Measurements from ENCODE around the gene KDM4C. TPM values are rescaled to one million over a fixed set of nuclear protein-coding genes. Genes with fewer than 3 reads are reported as not detected.

Gene KDM4C
- total RNA-seq, 1 donor from 2014 or later = 18.2 TPM

DNA sequence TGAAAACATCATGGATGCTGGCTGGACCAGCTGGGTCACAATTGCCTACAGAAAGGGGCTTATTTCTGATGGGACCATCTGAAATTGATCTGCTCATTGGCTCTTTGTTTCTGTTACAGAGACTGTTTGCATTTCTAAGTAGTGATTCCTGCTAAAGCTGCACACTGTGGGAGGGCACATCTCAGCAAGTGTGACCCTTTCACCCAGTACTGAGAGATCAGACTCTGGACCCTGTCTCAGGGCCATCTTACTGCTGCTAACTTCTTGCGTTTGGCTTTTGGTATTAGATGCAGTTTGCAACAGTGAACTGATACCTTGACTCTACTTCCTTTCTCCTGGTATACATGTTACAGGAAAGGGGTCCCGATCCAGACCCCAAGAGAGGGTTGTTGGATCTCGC lies 24.5 kb upstream of the KDM4C start:
- Histone ChIP-seq H3K27ac (ENCODE audit: low read depth, low read length) (no peak overlapping the region), H3K9ac (ENCODE audit: low read length) (no peak overlapping the region), H3K4me1 (ENCODE audit: insufficient read depth, low read length) (no peaks in the 10 kb centered on the region), H3K27me3 (ENCODE audit: insufficient read depth, low read length) (no peaks in the 10 kb centered on the region), H3K79me2 (ENCODE audit: insufficient read depth, low read length) (no peaks in the 10 kb centered on the region), H3K4me3 (ENCODE audit: insufficient read depth, low read depth, low read length) (no peak overlapping the region), H2AFZ (ENCODE audit: low read depth, low read length) (no peak overlapping the region), H3K4me2 (ENCODE audit: low read length) (no peak overlapping the region), H3K36me3 (ENCODE audit: insufficient read depth, low read length) (no peaks in the 10 kb centered on the region), H4K20me1 (ENCODE audit: insufficient read depth, low read length) (no peaks in the 10 kb centered on the region), H3K9me3 (ENCODE audit: insufficient read depth, low read depth, low read length) (no peaks in the 10 kb centered on the region)
- H3K27ac Mint-ChIP-seq (ENCODE audit: unreplicated experiment) = peak overlapping the region; percentile 23
- TF ChIP-seq, protein P1, sequence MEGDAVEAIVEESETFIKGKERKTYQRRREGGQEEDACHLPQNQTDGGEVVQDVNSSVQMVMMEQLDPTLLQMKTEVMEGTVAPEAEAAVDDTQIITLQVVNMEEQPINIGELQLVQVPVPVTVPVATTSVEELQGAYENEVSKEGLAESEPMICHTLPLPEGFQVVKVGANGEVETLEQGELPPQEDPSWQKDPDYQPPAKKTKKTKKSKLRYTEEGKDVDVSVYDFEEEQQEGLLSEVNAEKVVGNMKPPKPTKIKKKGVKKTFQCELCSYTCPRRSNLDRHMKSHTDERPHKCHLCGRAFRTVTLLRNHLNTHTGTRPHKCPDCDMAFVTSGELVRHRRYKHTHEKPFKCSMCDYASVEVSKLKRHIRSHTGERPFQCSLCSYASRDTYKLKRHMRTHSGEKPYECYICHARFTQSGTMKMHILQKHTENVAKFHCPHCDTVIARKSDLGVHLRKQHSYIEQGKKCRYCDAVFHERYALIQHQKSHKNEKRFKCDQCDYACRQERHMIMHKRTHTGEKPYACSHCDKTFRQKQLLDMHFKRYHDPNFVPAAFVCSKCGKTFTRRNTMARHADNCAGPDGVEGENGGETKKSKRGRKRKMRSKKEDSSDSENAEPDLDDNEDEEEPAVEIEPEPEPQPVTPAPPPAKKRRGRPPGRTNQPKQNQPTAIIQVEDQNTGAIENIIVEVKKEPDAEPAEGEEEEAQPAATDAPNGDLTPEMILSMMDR (IDR thresholded peaks at IDR 0.05; ENCODE audit: insufficient read depth, low read depth, low read length) = no peak
- TF ChIP-seq EZH2 (IDR thresholded peaks at IDR 0.05; ENCODE audit: insufficient read depth, low read length) = no peak
- no peak overlapping the region for H3K4me3 Mint-ChIP-seq (ENCODE audit: unreplicated experiment)
- H3K27me3 Mint-ChIP-seq (ENCODE audit: low read depth, unreplicated experiment) = no peaks in the 10 kb centered on the region
- peaks cover 9% of the 10 kb centered on the region for H3K9me3 Mint-ChIP-seq (ENCODE audit: unreplicated experiment)
- H3K36me3 Mint-ChIP-seq (ENCODE audit: low read depth, unreplicated experiment) = no peaks in the 10 kb centered on the region
- FAIRE-seq = no peak
- peaks cover 4% of the 10 kb centered on the region for H3K4me1 Mint-ChIP-seq (ENCODE audit: low read depth, unreplicated experiment)
- no peak for DNase-seq (ENCODE audit: low read depth)

GRCh38 chr9:6733831-6734230 lies 23.9 kb upstream of the KDM4C start:
- Histone ChIP-seq H3K27ac (ENCODE audit: low read depth, low read length) (no peak overlapping the region), H3K4me1 (ENCODE audit: insufficient read depth, low read length) (no peaks in the 10 kb centered on the region), H2AFZ (ENCODE audit: low read depth, low read length) (no peak overlapping the region), H3K27me3 (ENCODE audit: insufficient read depth, low read length) (no peaks in the 10 kb centered on the region), H3K9ac (ENCODE audit: low read length) (no peak overlapping the region), H3K4me3 (ENCODE audit: insufficient read depth, low read depth, low read length) (no peak overlapping the region), H4K20me1 (ENCODE audit: insufficient read depth, low read length) (no peaks in the 10 kb centered on the region), H3K36me3 (ENCODE audit: insufficient read depth, low read length) (no peaks in the 10 kb centered on the region), H3K79me2 (ENCODE audit: insufficient read depth, low read length) (no peaks in the 10 kb centered on the region), H3K9me3 (ENCODE audit: insufficient read depth, low read depth, low read length) (no peaks in the 10 kb centered on the region), H3K4me2 (ENCODE audit: low read length) (no peak overlapping the region)
- Mint-ChIP-seq H3K9me3 (ENCODE audit: unreplicated experiment) (peaks cover 9% of the 10 kb centered on the region), H3K4me1 (ENCODE audit: low read depth, unreplicated experiment) (peaks cover 4% of the 10 kb centered on the region), H3K27me3 (ENCODE audit: low read depth, unreplicated experiment) (no peaks in the 10 kb centered on the region), H3K36me3 (ENCODE audit: low read depth, unreplicated experiment) (no peaks in the 10 kb centered on the region), H3K27ac (ENCODE audit: unreplicated experiment) (no peak overlapping the region), H3K4me3 (ENCODE audit: unreplicated experiment) (no peak overlapping the region)
- TF ChIP-seq, protein P1 (IDR thresholded peaks at IDR 0.05; ENCODE audit: insufficient read depth, low read depth, low read length) = no peak
- TF ChIP-seq EZH2 (IDR thresholded peaks at IDR 0.05; ENCODE audit: insufficient read depth, low read length) = no peak
- DNase-seq (ENCODE audit: low read depth) (no peak), FAIRE-seq (no peak)

DNA sequence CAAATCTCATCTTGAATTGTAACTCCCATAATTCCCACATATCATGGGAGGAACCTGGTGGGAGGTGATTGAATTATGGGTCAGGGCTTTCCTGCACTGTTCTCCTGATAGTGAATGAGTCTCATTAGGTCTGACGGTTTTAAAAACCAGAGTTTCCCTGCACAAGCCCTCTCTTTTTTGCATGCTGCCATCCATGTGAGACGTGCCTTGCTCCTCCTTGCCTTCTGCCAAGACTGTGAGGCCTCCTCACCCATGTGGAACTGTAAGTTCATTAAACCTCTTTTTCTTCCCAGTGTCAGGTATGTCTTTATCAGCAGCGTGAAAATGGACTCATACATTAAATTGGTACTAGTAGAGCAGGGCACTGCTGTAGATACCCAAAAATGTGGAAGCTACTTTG lies 22.4 kb upstream of the KDM4C start:
- Histone ChIP-seq H2AFZ (ENCODE audit: low read depth, low read length) (no peak overlapping the region), H3K27ac (ENCODE audit: low read depth, low read length) (no peak overlapping the region), H3K36me3 (ENCODE audit: insufficient read depth, low read length) (no peaks in the 10 kb centered on the region), H4K20me1 (ENCODE audit: insufficient read depth, low read length) (no peaks in the 10 kb centered on the region), H3K4me3 (ENCODE audit: insufficient read depth, low read depth, low read length) (no peak overlapping the region), H3K4me2 (ENCODE audit: low read length) (no peak overlapping the region), H3K9ac (ENCODE audit: low read length) (no peak overlapping the region), H3K27me3 (ENCODE audit: insufficient read depth, low read length) (no peaks in the 10 kb centered on the region), H3K4me1 (ENCODE audit: insufficient read depth, low read length) (no peaks in the 10 kb centered on the region), H3K79me2 (ENCODE audit: insufficient read depth, low read length) (no peaks in the 10 kb centered on the region), H3K9me3 (ENCODE audit: insufficient read depth, low read depth, low read length) (no peaks in the 10 kb centered on the region)
- no peak for FAIRE-seq
- DNase-seq (ENCODE audit: low read depth) = no peak
- no peak for TF ChIP-seq EZH2 (IDR thresholded peaks at IDR 0.05; ENCODE audit: insufficient read depth, low read length)
- TF ChIP-seq, protein P1 (IDR thresholded peaks at IDR 0.05; ENCODE audit: insufficient read depth, low read depth, low read length) = no peak
- Mint-ChIP-seq H3K27me3 (ENCODE audit: low read depth, unreplicated experiment) (no peaks in the 10 kb centered on the region), H3K9me3 (ENCODE audit: unreplicated experiment) (peaks cover 9% of the 10 kb centered on the region), H3K4me3 (ENCODE audit: unreplicated experiment) (no peak overlapping the region), H3K4me1 (ENCODE audit: low read depth, unreplicated experiment) (peaks cover 4% of the 10 kb centered on the region), H3K36me3 (ENCODE audit: low read depth, unreplicated experiment) (no peaks in the 10 kb centered on the region), H3K27ac (ENCODE audit: unreplicated experiment) (no peak overlapping the region)
